Measurements from ENCODE around the gene UHRF2. TPM values are rescaled to one million over a fixed set of nuclear protein-coding genes. Genes with fewer than 3 reads are reported as not detected.

Gene UHRF2
- total RNA-seq (2021) (35.6 to 39.0 TPM (median 37.5 TPM) in 3 replicates), Bru-seq, nascent RNA (percentile 83 among the genes with signal in this experiment)
- long read RNA-seq, experiment 1, transcript UHRF2-201 (16 exons, 3,452 nt) = major isoform, 54 of 104 reads
- long read RNA-seq, experiment 1, partial matches to known transcripts = 20 of 104 reads
- long read RNA-seq, experiment 1, other reads (novel, unspliced or antisense) = 27 of 104 reads
- long read RNA-seq, experiment 2, transcript UHRF2-202 (3 exons, 802 nt) = minor isoform, 5 of 46 reads
- long read RNA-seq, experiment 2, transcript UHRF2-201 (16 exons, 3,452 nt) = major isoform, 15 of 46 reads
- long read RNA-seq, experiment 2, partial matches to known transcripts = 17 of 46 reads
- long read RNA-seq, experiment 2, other reads (novel, unspliced or antisense) = 8 of 46 reads
- long read RNA-seq, experiment 3, partial matches to known transcripts = 8 of 10 reads
- long read RNA-seq, experiment 3, other reads (novel, unspliced or antisense) = 1 of 10 reads

GRCh38 chr9:6412487-6413364 is at the start of gene UHRF2:
UHRF2 (plus strand) TSS chr9:6413199; CDS start chr9:6413491, 292 bp downstream.
- ChIA-PET POLR2A (interaction anchor here (0.6 to 2.3 kb wide), 13 partner anchors 13 to 406 kb away, joined by 3 to 8 read pairs (median 3); partner anchors contain the start of gene RANBP6), CTCF (interaction anchor here (0.5 to 2.8 kb wide), 14 partner anchors 12 to 358 kb away, joined by 3 to 7 read pairs (median 3); no protein-coding TSS in a partner anchor)
- H3K27me3 Mint-ChIP-seq (ENCODE audit: low read depth) = peaks cover 31% of the 10 kb centered on the region
- DNase-seq (ENCODE audit: low spot score) = peak; percentile 99
- peak within 1 kb of the TSS; percentile 96 for H3K27ac Mint-ChIP-seq
- peak; percentile 92 for ATAC-seq
- no peaks in the 10 kb centered on the region for H3K9me3 Mint-ChIP-seq
- peak within 1 kb of the TSS; percentile 76 for H3K4me3 Mint-ChIP-seq
- peaks cover 28% of the 10 kb centered on the region for H3K4me1 Mint-ChIP-seq
- H3K36me3 Mint-ChIP-seq = peaks cover 3% of the 10 kb centered on the region
- TF ChIP-seq AFF4 (CRISPR knock-in tag; IDR thresholded peaks at IDR 0.05; ENCODE audit: borderline replicate concordance) (no peak), ARID4B (CRISPR knock-in tag; IDR thresholded peaks at IDR 0.05; ENCODE audit: borderline replicate concordance) (peak; percentile 33; the same call in 1 of the 2 replicates), E2F1 (CRISPR knock-in tag; IDR thresholded peaks at IDR 0.05) (0 out of 2 replicates have a peak, but pooled peaks have one; percentile 57), HMGXB4 (CRISPR knock-in tag; IDR thresholded peaks at IDR 0.05) (peak; percentile 51; the same call in 1 of the 2 replicates), SMAD4 (CRISPR knock-in tag; IDR thresholded peaks at IDR 0.05) (0 out of 2 replicates have a peak, but pooled peaks have one; percentile 54), ZBTB21 (CRISPR knock-in tag; IDR thresholded peaks at IDR 0.05; ENCODE audit: borderline replicate concordance) (no peak; the same call in 1 of the 2 replicates), E2F4 (CRISPR knock-in tag; IDR thresholded peaks at IDR 0.05; ENCODE audit: borderline replicate concordance, low read depth) (0 out of 2 replicates have a peak, but pooled peaks have one; percentile 52), ELF4 (CRISPR knock-in tag; IDR thresholded peaks at IDR 0.05; ENCODE audit: low read depth) (0 out of 2 replicates have a peak, but pooled peaks have one; percentile 21), TEAD4 (CRISPR knock-in tag; IDR thresholded peaks at IDR 0.05) (no peak), GABPB1 (CRISPR knock-in tag; IDR thresholded peaks at IDR 0.05) (peak; percentile 20; the same call in 1 of the 2 replicates), SMAD3 (CRISPR knock-in tag; IDR thresholded peaks at IDR 0.05; ENCODE audit: borderline replicate concordance) (peak; percentile 61; the same call in 1 of the 2 replicates), HMGA2 (CRISPR knock-in tag; IDR thresholded peaks at IDR 0.05) (no peak), ZMAT4 (CRISPR knock-in tag; IDR thresholded peaks at IDR 0.05) (no peak), IRF2 (CRISPR knock-in tag; IDR thresholded peaks at IDR 0.05; ENCODE audit: borderline replicate concordance, low read depth) (no peak), FOXP4 (CRISPR knock-in tag; IDR thresholded peaks at IDR 0.05) (peak; percentile 65; the same call in 1 of the 2 replicates)
